ENCODE data around the gene GVQW3. TPM values are rescaled to one million over a fixed set of nuclear protein-coding genes. Genes with fewer than 3 reads are reported as not detected.
"Not testable (repeated sequence)": the region's sequence is repeated elsewhere in the genome, so short reads cannot be mapped to it uniquely, and the experiment has no call there.

Gene GVQW3
- total RNA-seq, 4 donors from 2014 or later = 1.8 to 8.1 (median 2.2) TPM

- Histone ChIP-seq H3K9me3 (no peaks in the 10 kb centered on the region), H3K27me3 (no peaks in the 10 kb centered on the region), H3K36me3 (peaks cover 0 to 5% (median 0%) of the 10 kb centered on the region in 3 donors), H3K4me3 (no peak overlapping the region), H3K27ac (no peak overlapping the region), H3K4me1 (no peaks in the 10 kb centered on the region)
- no peak for DNase-seq (ENCODE audit: low spot score in 2 of 2)
- TF ChIP-seq POLR2A (IDR thresholded peaks at IDR 0.05) (no peak), CTCF (IDR thresholded peaks at IDR 0.05) (no peak), EP300 (IDR thresholded peaks at IDR 0.05) (no peak)
- WGBS, 2 donors = 90 to 97% methylated on average over 1 of the region's 1 CpG
Measured at GRCh38 chr11:76400967-76401366, 19.8 kb downstream of the GVQW3 start.

- not testable (repeated sequence) for H3K27ac ChIP-seq; H3K9me3 ChIP-seq; DNase-seq (ENCODE audit: low spot score in 2 of 2); H3K27me3 ChIP-seq; H3K36me3 ChIP-seq; H3K4me1 ChIP-seq; H3K4me3 ChIP-seq
- WGBS, 2 donors = 94 to 95% methylated on average over 8 of the region's 8 CpGs
Measured at GRCh38 chr11:76401484-76401883, 20.4 kb downstream of the GVQW3 start.

GRCh38 chr11:76406359-76406758, 25.2 kb downstream of the GVQW3 start:
- no peak overlapping the region for H3K4me3 ChIP-seq
- H3K4me1 ChIP-seq = no peaks in the 10 kb centered on the region
- no peaks in the 10 kb centered on the region for H3K9me3 ChIP-seq
- H3K27me3 ChIP-seq = no peaks in the 10 kb centered on the region
- no peak overlapping the region for H3K27ac ChIP-seq
- TF ChIP-seq EP300 (IDR thresholded peaks at IDR 0.05) (no peak), CTCF (IDR thresholded peaks at IDR 0.05) (no peak), POLR2A (IDR thresholded peaks at IDR 0.05) (no peak)
- no peak for DNase-seq (ENCODE audit: low spot score in 2 of 2)
- WGBS, 2 donors = 92% methylated on average over 4 of the region's 4 CpGs
- H3K36me3 ChIP-seq = peaks cover 0 to 5% (median 0%) of the 10 kb centered on the region in 3 donors

GRCh38 chr11:76408171-76408965, 27.2 kb downstream of the GVQW3 start:
- H3K4me1 ChIP-seq = no peaks in the 10 kb centered on the region
- H3K27me3 ChIP-seq = no peaks in the 10 kb centered on the region
- H3K9me3 ChIP-seq = no peaks in the 10 kb centered on the region
- peaks cover 0 to 5% (median 0%) of the 10 kb centered on the region in 3 donors for H3K36me3 ChIP-seq
- DNase-seq (ENCODE audit: low spot score in 2 of 2) = no peak
- no peak overlapping the region for H3K4me3 ChIP-seq
- TF ChIP-seq EP300 (IDR thresholded peaks at IDR 0.05) (no peak), CTCF (IDR thresholded peaks at IDR 0.05) (no peak), POLR2A (IDR thresholded peaks at IDR 0.05) (no peak)
- H3K27ac ChIP-seq = no peak overlapping the region
- WGBS, 2 donors = 54 to 59% methylated on average over 7 of the region's 7 CpGs

GRCh38 chr11:76410851-76411357, 29.8 kb downstream of the GVQW3 start:
- Histone ChIP-seq H3K27ac (no peak overlapping the region), H3K27me3 (no peaks in the 10 kb centered on the region), H3K4me1 (no peaks in the 10 kb centered on the region), H3K36me3 (no peaks in the 10 kb centered on the region), H3K9me3 (no peaks in the 10 kb centered on the region), H3K4me3 (no peak overlapping the region)
- TF ChIP-seq EP300 (IDR thresholded peaks at IDR 0.05) (no peak), POLR2A (IDR thresholded peaks at IDR 0.05) (no peak), CTCF (IDR thresholded peaks at IDR 0.05) (no peak)
- WGBS, 2 donors = 66 to 75% methylated on average over 8 to 10 of the region's 10 CpGs
- no peak for DNase-seq (ENCODE audit: low spot score in 2 of 2)

Measured in tibial nerve (tissue), 4 donors.